PC-3 (cell line): Measurements from ENCODE around the gene RPL7L1. TPM values are rescaled to one million over a fixed set of nuclear protein-coding genes. Genes with fewer than 3 reads are reported as not detected.
"Not testable (repeated sequence)": the region's sequence is repeated elsewhere in the genome, so short reads cannot be mapped to it uniquely, and the experiment has no call there.

Source experiments
- ATAC-seq: fragments of 200-7000 bp; cut with Tn5 transposase; 2 replicates; pipeline ENCODE4 v1.9.1; 2020; ENCODE audit warnings: mild to moderate bottlenecking, moderate library complexity
- BruUV-seq: library from RNA; stranded (reverse); fragments of 400-500 nt; replicated peaks from 2 replicates; lab custom pipeline; 2021; lab: Mats Ljungman, UMichigan
- CTCF ChIA-PET: fragments of 300-600 bp; sonication (Branson Sonifier 250); formaldehyde crosslinking; loops from one replicate; lab custom pipeline; 2022; ENCODE audit warnings: antibody characterized with exemption; lab: Charles Lee
- POLR2A ChIA-PET: fragments of 300-600 bp; sonication (Branson Sonifier 250); formaldehyde crosslinking; loops from one replicate; lab custom pipeline; 2022; ENCODE audit warnings: antibody characterized with exemption; ENCODE audit not compliant: unreplicated experiment; lab: Charles Lee
- DNase-seq: peaks from one replicate; pipeline ENCODE4 v3.0.0-alpha.2; 2015
- H2AFZ ChIP-seq: fragments of 300-600 bp; sonication (generic); 2 replicates; pipeline ENCODE4 v1.6.0; 2016; ENCODE audit warnings: antibody characterized with exemption, low read length
- H3F3A ChIP-seq: fragments of 300-600 bp; sonication (generic); one replicate; pipeline ENCODE4 v1.6.0; 2017; ENCODE audit warnings: antibody characterized with exemption, low read length, control low read depth, mild to moderate bottlenecking; ENCODE audit not compliant: unreplicated experiment
- H3K27ac ChIP-seq: fragments of 300-600 bp; sonication (generic); 2 replicates; pipeline ENCODE4 v1.5.1; 2016; ENCODE audit warnings: mild to moderate bottlenecking, low read length
- H3K27me3 ChIP-seq: fragments of 300-600 bp; sonication (generic); 2 replicates; pipeline ENCODE4 v1.6.1; 2016; ENCODE audit warnings: low read length, mixed read lengths
- H3K36me3 ChIP-seq: fragments of 300-600 bp; sonication (generic); 2 replicates; pipeline ENCODE4 v1.6.1; 2016; ENCODE audit warnings: low read depth, mixed run types, low read length, mixed read lengths
- H3K4me1 ChIP-seq: fragments of 300-600 bp; sonication (generic); 2 replicates; pipeline ENCODE4 v1.5.1; 2016; ENCODE audit warnings: low read length; ENCODE audit not compliant: insufficient read depth
- H3K4me2 ChIP-seq: fragments of 300-600 bp; sonication (generic); 2 replicates; pipeline ENCODE4 v1.6.0; 2016; ENCODE audit warnings: low read length
- H3K4me3 ChIP-seq: fragments of 300-600 bp; sonication (generic); 2 replicates; pipeline ENCODE4 v1.5.1; 2016; ENCODE audit warnings: mild to moderate bottlenecking, low read length, mixed read lengths
- H3K79me2 ChIP-seq: fragments of 300-600 bp; sonication (generic); 2 replicates; pipeline ENCODE4 v1.6.1; 2017; ENCODE audit warnings: low read length, mixed read lengths
- H3K9ac ChIP-seq: fragments of 300-600 bp; sonication (generic); 2 replicates; pipeline ENCODE4 v1.6.0; 2016; ENCODE audit warnings: mild to moderate bottlenecking, low read length
- H3K9me2 ChIP-seq: fragments of 300-600 bp; sonication (generic); replicated peaks from 2 replicates; pipeline ENCODE4 v1.6.1; 2016; ENCODE audit warnings: mixed run types, low read length, mixed read lengths
- H3K9me3 ChIP-seq: fragments of 300-600 bp; sonication (generic); 2 replicates; pipeline ENCODE4 v1.6.1; 2016; ENCODE audit warnings: low read length, mixed read lengths
- H4K20me1 ChIP-seq: fragments of 300-600 bp; sonication (generic); 2 replicates; pipeline ENCODE4 v1.6.1; 2016; ENCODE audit warnings: low read length, mixed read lengths
- CTCF ChIP-seq: fragments of 300-600 bp; sonication (generic); conservative IDR thresholded peaks from 2 replicates; pipeline ENCODE4 v1.5.1; 2017; ENCODE audit warnings: antibody characterized with exemption, low read depth, mild to moderate bottlenecking, low read length
- EZH2 ChIP-seq: fragments of 300-600 bp; sonication (generic); IDR thresholded peaks from one replicate; pipeline ENCODE4 v1.6.1; 2017; ENCODE audit warnings: antibody characterized with exemption, mild to moderate bottlenecking, low read length; ENCODE audit not compliant: unreplicated experiment
- EZH2phosphoT487 ChIP-seq: fragments of 300-600 bp; sonication (generic); IDR thresholded peaks from 2 replicates; pipeline ENCODE4 v1.6.1; 2018; ENCODE audit warnings: mild to moderate bottlenecking, antibody characterized with exemption, low read length, borderline replicate concordance
- intact Hi-C: fragments of 100-400 bp; cut with micrococcal nuclease; formaldehyde crosslinking; loops from 2 replicates; pipeline ENCODE4 v1.9.0; 2023
- total RNA-seq: library from RNA; depleted of rRNA; stranded (reverse); fragments of >200 nt; gene quantifications from 2 replicates; pipeline ENCODE4 v1.2.3, GENCODE V29; 2014

The RPL7L1 gene
- total RNA-seq, 1 experiment from 2014 or later = 99.5 TPM

DNA sequence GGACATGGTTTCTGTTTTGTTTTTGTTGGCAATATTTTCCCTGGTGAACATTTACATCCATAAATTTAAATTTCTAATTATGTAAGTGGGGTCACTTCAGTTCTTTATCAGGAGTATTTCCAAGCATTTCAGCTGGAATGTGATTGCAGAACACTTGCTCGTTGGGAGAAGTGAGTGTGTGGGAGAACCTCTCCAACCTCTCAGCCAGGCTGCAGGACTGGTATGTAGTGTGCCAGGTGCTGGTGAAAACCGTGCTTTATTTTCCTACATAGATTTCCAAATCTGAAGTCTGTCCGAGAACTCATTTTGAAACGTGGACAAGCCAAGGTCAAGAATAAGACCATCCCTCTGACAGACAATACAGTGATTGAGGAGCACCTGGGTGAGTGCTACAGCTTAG is 6.3 kb downstream of the RPL7L1 start:
- H3K36me3 ChIP-seq = peaks cover 33% of the 10 kb centered on the region
- no peak overlapping the region for H3K27ac ChIP-seq
- no peak overlapping the region for H3K4me2 ChIP-seq
- TF ChIP-seq EZH2phosphoT487 (no peak), EZH2 (no peak), CTCF (no peak)
- intact Hi-C loops = no loop called here
- no peak overlapping the region for H3K9ac ChIP-seq
- H3K4me1 ChIP-seq = peaks cover 4% of the 10 kb centered on the region
- POLR2A ChIA-PET = no interaction called here
- CTCF ChIA-PET = interaction anchor here (0.6 kb wide), 1 partner anchor 224 kb away, joined by 3 read pairs; no protein-coding TSS in a partner anchor
- ATAC-seq (no peak), DNase-seq (no peak)
- H3K79me2 ChIP-seq = peaks cover 47% of the 10 kb centered on the region
- H3K9me2 ChIP-seq = no peaks in the 10 kb centered on the region
- H4K20me1 ChIP-seq = no peaks in the 10 kb centered on the region
- no peaks in the 10 kb centered on the region for H3K27me3 ChIP-seq
- peaks cover 3% of the 10 kb centered on the region for H3F3A ChIP-seq
- H2AFZ ChIP-seq = no peak overlapping the region
- no TSS peak for BruUV-seq
- H3K4me3 ChIP-seq = no peak overlapping the region
- H3K9me3 ChIP-seq = no peaks in the 10 kb centered on the region

- POLR2A ChIA-PET, ATAC-seq, H3K9me3 ChIP-seq, H4K20me1 ChIP-seq, H3K27me3 ChIP-seq, H3K4me1 ChIP-seq, H2AFZ ChIP-seq, H3K9me2 ChIP-seq, H3K4me3 ChIP-seq, DNase-seq, H3K9ac ChIP-seq, BruUV-seq, H3F3A ChIP-seq, intact Hi-C loops, H3K4me2 ChIP-seq, H3K27ac ChIP-seq, CTCF ChIA-PET: not testable (repeated sequence)
- peaks cover 25% of the 10 kb centered on the region for H3K36me3 ChIP-seq
- peaks cover 22% of the 10 kb centered on the region for H3K79me2 ChIP-seq
These were observed 8.8 kb downstream of the RPL7L1 start for GRCh38 chr6:42888201-42888600.

DNA sequence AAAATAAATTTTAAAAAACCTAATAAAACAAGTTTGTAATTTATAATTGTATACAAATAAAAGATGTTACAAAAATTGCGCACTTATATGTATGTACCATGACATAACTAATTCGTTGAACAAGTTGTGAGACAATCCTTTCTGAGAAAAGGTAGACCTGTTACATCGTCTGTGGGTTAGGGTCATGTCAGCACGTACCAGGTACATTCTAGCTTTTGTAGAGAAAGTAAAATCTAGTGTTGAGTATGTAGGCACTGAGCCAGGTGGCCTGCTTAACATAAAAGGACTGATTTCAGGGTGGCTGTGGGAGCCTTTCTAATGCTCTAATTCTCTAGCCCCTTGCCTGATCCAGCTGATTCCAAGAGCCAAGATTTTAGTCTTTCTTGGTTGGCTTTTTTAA is 10.4 kb downstream of the RPL7L1 start:
- Histone ChIP-seq H3K9me3 (no peaks in the 10 kb centered on the region), H3K4me3 (peak overlapping the region; percentile 84), H4K20me1 (no peaks in the 10 kb centered on the region), H3K4me2 (peak overlapping the region; percentile 88), H3K4me1 (peaks cover 9% of the 10 kb centered on the region), H3K27me3 (no peaks in the 10 kb centered on the region), H3K9me2 (no peaks in the 10 kb centered on the region), H3K9ac (peak overlapping the region; percentile 88), H3K79me2 (peaks cover 6% of the 10 kb centered on the region), H3F3A (peaks cover 3% of the 10 kb centered on the region), H3K36me3 (peaks cover 10% of the 10 kb centered on the region), H3K27ac (peak overlapping the region; percentile 87), H2AFZ (no peak overlapping the region)
- DNase-seq (peak; percentile 22), ATAC-seq (peak; percentile 1; the same call in 1 of the 2 replicates)
- no TSS peak for BruUV-seq
- TF ChIP-seq EZH2 (no peak), EZH2phosphoT487 (no peak), CTCF (no peak)
- ChIA-PET CTCF (no interaction called here), POLR2A (interaction anchor here (0.6 kb wide), 3 partner anchors 10 to 270 kb away, joined by 3 to 6 read pairs (median 5); partner anchors contain the start of gene RPL7L1)
- intact Hi-C loops = no loop called here
